Stimulated activated CD8-positive, alpha-beta memory T cell treated with anti-CD3 and anti-CD28 coated beads, Interleukin-7, amount 100 ng/mL, for 1 hour (primary cell): ENCODE measurements around the gene SH3YL1.

ENCODE experiments used
- DNase-seq, 2 donors: peaks; one replicate each; pipeline ENCODE4 v3.0.0-alpha.2; 2020; ENCODE audit warnings: low read depth in 2 of 2

Gene SH3YL1

DNA sequence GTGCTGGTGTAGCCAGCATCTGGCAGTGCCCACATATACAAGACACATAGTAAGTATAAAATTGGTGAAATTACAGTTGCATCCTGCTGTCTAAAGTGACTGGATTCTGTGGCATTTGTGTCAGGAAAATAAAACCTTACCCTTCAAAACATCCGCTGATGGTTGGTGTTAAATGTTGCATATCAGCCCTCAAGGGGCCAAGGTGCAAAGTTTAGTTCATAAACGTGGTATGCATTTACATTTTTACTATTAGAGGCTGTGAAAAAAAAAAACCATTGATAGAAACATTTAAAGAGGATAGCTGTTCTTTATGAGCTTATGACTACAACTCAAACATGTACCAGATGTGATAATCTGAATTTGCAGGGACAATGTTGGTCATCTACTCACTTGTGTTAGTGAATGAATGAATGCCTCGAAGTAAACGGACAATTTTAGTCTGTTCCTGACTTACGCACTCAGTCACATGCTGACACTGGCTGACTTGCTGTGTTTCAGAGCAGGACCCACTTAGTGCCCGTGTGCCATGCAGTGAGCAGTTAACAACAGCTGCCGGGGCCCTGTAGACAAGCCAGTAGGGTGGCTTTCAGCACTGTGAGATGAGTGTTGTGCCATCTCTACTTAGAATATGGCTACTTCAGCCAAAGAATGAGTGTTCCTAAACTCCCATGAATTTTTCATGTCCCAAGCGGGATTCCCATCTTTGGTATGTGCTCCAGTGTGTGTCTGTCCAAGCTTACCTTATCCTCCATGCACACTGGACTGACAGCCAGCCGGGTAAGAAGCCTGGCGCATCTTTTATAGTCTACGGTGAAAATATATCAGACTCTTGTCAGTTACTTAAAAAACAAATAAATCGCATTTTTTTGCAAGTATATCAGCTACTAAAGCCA, 18.8 kb upstream of the SH3YL1 start:
- no peak for DNase-seq

DNA sequence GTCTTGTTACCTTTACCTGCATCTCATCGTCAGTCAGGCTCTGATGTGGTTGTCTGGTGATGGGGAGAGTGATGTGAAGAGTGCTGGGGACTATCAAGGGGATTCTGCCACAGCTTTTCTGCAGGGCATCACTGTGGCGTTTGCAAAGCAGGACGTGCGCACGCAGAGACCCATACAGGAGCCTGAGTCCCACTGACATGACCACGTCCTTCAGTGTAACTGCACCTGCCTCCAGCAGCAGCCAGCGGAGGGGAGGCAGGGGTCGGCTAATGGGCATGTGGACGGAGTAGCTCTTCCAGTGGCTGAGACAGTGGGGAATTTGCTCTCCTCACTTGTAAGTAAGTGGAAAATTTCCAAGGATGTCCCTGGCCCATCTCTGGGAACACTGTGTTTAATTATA, 17.5 kb upstream of the SH3YL1 start:
- no peak for DNase-seq

DNA sequence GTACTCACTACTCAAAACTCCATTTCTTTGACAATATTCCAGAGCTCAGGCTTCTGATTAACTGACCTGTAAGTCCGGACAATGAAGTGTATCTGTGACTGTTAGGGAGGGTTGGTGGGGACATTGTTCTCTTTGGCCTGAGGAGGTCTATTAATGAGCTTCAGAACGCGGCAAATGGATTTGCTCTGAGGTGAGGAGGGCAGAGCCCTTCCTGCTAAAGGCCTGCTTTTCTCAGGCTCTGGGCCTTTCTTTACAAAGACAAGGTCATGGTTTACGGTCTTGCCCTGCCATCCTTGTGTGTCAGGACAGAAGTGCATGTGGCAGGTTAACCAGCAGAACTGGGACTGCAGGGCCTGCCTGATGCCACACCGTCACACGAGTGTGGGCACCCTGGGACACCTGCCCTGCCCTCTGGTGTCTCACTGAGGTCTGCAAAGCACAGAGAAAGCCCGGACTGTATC, 16.8 kb upstream of the SH3YL1 start:
- DNase-seq = no peak

DNA sequence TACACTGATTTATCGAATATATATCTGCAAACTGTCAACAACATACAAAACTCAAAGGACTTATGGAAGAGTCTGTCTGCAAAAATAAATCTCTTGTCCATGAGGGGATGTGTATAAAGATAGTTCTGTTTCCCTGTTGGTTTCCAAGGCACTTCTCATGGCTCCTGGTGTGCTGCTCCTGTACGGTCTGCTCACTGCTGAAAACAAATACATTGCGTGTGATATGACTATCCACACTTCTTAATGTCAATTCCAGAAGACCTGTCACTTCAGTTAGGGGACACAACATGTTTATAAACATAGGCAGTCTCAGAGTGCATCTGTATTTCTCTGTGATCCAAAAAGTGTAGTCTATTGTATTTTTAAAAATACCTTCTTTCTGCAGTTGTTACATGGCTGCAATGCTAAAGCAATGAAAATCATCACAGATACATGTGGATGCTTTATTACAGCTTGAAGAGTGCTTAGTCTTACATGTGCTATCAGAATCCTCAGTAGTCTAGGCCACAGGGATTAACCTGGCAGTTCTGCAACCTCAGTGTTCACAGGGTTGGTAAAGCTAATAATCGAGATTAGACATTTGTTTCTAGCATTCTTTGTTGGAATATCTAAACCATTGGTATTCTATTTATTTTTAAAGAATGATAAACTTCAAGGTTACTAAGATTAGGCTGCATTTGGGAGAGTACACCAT, 16.3 kb upstream of the SH3YL1 start:
- DNase-seq = no peak

DNA sequence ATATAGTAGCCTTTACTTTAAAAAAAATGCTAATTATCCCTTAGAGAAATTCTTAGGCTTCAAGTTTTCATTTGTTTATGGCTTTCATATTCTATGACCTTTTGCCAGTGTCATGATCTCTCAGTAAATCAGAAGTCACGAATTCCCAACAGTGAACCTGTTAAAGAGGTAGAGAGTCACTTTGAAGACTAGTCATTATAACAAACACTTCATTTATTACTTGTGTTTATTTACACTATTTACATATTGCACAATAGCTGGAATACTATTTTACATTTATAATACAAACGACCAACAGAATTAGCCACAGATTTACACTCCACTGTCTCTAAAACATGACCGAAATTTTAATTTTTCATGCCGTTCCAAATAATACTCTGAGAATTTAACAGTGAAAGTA, 15.5 kb upstream of the SH3YL1 start:
- no peak for DNase-seq

DNA sequence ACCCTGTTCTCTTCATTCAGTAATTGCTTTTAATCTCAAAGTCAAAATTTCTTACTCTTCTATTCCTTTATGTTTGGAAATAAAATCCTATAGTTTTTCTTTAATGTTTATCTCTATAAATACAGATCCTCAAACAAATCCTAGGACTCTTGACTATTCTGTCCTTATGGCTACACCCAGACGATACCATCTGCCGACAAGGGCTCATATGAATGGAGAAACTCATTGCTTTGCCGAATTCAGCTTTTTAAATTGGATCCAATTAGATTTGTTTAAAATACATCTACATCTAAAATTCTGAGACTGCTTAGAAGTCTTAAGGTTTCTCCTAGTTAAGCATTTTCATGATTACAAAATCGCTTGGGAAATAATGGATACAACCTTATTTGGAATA, 15.1 kb upstream of the SH3YL1 start:
- no peak for DNase-seq

DNA sequence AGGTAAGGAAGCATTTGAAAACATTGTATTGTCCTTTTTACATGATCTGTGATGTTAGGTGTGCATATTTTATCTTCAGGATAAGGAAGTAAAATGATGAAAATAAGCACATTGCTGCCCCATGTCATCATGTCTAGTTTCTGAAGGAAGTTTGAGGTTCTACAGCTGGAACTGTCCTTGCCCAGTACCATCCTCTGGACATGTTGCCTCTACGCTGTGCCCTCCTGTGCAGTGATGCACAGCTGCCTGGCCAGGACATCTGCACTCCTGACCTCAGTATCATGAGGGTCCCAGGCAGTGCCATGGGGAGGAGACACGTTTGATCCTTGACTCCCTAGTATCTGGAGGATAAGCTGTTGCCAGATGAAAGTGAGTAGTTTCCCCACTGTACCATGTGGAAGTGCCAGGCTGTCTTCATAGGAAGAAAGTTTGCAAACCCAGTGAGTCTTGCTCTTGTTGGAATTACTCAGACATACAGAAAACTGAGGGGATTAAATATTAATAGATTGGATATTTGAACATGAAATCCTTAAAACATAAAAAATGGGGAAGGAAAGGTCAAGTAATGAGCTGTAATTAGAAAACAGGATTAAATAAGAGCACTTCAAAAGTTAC, 14.6 kb upstream of the SH3YL1 start:
- no peak for DNase-seq

DNA sequence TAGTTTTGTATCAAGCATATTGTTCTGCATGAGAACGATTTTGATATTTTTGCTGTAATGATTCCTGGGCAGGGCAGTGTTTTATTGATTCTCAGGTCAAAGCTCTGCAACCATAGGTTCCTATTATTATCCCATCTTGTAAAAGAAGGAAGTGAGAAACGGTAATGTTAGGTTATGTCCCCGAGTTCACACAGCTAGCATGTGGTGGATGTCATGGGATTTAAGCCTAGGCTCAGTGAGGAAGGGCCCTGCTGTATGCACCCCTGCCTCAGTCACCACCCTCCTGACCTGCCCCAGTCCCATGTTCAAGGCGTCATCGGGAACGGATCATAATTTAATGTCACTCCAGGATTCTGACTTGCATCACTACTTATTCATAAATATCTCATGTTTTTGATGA, 11.6 kb upstream of the SH3YL1 start:
- no peak for DNase-seq

DNA sequence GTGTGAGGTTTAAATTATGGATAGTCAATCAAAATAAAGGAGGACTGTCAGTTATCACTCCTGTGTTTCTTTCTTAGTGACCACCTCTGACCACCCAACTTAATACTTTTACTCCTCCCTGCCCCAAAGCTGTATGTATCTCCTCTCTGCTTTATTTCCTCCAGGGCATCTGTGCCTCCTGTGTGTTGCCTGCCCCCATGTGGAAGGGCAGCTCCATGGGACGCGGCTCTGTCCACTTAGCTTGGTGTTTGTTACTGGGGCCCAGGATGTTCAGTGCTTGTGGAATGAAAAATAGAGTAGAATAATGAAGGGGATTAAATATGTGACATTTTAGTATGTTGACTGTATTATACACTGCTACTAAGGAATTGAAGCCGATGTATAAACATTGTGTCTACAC, 10.7 kb upstream of the SH3YL1 start:
- no peak for DNase-seq

DNA sequence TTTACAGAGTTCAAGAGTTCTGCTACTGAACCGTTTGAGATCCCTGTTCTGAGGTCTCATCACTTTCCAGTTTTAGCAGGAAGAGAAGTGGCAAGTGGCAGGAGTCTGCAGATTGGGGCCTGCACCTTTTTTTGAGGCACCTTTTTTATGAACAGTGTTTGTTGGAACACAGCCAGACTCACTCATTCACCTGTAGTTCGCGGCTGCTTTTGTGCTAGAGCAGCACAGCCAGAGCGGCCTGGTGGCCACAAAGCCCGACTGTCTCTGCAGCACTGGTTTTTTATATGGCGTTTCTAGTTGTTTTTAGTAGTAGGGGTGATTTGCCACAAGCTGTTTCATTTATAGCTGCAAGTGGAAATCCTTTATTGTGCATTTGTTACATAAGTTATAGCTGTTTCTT, 9.5 kb upstream of the SH3YL1 start:
- DNase-seq = no peak

DNA sequence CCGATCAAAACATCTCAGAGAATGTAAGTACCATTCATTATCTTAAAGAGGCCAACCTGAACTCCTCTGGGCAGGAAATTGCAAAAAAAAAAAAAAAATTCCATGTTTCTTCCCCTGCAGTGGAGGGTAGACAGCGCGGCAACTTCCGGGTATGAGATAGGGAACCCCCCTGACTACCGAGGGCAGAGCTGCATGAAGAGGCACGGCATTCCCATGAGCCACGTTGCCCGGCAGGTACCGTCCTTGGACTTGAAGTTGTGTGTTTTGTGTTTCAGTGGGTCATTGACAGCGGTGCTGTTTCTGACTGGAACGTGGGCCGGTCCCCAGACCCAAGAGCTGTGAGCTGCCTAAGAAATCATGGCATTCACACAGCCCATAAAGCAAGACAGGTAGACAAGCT, 8.1 kb upstream of the SH3YL1 start:
- no peak for DNase-seq

DNA sequence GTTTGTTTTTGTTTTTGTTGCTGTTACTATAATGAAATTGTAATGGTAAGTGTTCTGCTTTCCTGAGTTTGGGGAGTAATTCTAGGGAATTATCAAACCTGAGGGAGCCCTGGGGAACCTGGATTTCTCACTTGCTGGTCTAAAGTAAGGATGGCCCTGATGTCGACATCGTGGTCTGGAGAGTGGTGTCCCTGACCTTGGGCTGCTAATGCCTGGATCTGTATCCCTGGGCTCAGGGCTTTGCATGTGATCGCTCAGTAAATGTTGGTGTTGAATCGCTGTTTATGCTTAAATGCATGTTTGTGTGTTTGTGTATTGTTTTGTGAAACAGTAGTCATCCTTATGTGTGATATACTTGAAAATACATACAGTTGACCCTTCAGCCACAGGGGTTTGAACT, 7.0 kb upstream of the SH3YL1 start:
- DNase-seq = no peak

DNA sequence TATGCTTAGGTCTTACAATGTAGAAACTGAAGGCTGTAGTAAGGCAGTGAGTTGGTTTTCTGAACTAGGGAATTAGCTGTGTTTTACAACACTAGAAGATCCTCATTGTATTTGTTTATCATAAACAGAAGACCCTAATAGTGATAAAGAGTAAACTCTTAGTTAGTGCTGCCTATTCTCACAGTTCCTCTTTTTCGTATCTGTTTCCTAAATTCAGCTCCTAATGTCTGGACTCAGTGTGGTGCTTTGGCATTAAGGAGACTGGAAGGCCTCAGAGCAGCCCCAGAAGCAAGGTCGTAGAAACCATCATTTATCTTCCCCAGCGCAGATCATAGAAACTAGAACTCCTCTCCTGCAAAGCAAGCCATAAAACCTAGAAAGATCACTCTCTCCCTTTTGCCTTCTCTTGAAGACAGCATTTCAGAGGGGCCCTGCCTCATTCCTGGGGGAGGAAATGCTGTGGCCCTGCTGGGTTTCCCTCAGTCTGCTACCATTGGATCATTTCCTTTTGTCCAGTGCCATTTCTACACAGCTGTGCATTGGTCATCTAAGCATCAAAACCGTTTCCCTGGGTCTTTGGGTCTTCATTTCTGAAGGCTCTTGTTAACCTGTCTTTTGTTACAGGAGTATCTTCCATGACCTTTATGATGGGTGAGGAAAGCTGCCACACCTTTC, 5.7 kb upstream of the SH3YL1 start:
- no peak for DNase-seq

DNA sequence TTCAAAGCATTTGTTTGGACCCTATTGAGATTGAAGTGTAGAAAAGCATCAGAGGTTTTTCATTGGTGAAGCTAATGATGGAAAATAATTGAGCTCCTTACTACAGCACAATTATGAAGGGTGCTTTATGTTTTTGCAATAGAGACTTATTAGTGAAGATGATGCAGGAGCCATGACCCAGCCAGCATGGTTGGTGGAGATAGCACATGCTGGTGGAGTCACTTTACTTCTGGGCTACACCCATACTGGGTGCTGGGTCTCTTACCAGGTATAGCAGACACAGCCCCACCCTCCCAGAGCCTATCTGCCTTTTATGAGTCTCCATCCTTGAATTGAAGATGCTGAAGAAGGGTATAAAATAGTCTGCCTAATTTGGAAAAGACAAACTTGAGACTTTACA, 4.5 kb upstream of the SH3YL1 start:
- DNase-seq = no peak

DNA sequence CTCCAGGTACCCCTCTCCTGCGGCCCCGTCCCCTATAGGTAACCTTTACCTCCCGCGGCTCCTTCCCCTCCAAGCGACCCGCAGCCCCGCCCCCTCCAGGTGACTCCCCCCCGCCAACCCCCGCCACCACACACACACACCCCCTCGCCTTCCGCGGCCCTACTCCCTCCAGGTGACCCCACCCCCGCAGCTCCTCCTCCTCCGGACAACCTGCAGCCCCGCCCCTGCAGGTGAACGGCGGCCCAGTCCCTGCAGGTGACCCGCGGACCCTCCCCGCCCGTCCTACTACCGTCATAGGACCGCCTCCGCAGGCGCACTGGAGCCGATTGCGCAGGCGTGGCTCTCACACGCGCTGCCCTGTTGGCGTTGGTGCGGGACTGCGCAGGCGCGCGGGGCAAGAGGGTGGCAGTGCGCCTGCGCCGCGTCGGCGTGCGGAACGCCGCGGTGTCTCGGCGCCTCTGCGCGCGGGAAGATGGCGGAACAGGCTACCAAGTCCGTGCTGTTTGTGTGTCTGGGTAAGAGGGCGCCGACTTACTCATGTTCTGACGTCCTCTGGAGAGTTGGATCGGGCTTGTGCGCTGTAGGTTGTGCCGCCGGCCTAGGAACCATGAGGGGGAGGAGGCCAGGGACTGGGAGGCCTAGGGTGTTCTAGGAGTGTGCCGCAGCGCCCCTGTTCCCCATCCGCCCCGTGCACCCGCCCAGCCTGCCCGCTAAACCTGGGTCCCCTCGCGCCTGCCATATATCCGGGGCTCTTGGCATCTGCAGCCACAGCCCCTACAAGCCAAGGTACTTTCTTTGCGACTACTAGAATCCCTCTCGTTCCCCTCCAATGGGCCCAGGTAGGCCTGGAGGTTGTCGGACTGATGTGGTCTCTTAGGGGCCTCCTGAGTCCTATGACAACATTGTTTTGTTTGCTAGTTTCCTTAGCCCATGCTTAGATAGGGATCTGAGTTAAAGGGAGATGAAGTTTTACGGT, 949 bp upstream of the SH3YL1 start, which contains the start of gene ACP1:
TSS of gene ACP1 (plus strand) at position 455 of the 976 bp plus-strand sequence. CDS start at position 473, 18 bp downstream.
- peak; percentile 90 to 93 for DNase-seq

DNA sequence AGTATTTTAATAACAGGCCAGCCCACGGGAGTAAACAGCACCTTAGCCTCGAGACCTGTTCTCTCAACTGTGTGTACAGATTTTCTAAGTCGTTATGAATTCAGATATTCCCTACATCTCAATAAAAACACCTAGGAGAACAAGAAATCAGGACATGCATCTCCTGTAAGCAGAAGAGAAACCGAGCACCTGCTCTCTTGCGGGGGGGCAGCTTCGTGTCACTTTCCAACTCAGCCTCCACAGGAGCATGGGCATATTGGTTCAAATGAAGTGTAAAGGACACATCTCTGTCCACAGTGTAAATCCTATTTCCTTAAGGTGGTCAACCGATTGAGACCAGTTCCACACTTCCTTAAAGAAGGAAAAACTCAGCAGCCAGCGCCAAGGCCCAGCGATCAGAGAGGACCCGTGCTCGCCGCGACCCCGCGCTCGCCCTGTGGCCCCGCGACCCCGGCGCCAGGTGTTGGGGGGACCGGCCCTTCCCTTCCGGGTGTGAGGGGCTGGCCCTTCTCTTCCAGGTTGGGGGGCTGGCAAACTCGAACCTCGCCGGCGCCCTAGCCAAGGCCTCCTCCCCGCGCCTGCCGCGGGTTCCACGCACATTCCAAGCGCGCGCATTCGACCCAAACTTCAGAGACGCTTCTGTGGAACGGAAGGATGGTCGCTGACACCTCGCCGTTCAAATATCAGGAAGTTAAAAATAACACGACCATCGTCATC, 652 bp downstream of the SH3YL1 start:
- no peak for DNase-seq

DNA sequence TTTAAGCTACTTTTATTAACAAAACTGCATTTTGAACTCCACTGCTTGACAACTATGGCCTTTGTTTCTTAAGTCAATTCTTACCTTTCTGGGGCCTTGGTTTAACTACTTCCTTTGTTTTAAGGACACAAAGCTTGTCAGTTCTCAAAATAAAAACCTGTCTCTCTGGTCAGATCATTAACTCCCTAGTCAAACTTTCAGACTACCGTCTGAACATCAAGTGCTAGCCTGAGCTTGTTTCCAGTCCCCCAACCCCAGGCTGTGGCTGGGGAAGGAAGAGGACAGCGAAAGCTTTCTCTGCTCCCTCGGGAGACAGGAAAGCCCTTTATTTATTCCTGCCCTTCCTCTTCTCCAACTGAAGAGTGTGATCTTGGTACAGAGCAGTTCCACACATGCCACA, 1.7 kb downstream of the SH3YL1 start:
- no peak for DNase-seq

DNA sequence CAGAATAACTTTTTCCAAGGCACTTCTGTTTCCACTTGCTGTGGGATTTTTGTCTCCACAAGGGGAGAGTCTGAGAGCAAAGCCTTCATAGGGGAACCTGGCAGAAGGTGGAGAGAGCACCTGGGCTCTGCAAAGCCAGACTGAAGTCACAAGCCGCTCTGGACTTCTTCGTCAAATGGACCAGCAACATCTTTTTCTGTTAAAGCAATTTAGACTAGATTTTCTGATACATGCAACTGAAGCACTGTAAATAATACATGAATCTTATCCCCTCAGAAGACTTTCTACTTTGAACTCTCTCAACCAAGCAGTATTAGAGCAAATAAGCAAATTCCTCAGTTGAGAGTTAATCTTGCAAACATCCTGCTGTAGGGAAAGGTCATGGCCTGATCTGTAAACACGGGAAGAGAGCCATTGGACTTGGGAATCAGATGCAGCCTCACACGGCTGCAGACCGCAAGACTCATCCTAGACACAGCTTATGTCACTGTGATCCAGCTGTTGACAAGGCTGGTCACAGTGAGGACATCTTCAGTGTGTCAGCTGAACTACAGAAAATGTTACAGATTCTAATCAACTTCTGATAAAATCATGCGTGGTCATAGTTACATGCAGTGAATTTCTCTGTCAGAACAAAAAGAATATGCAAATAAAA, 3.2 kb downstream of the SH3YL1 start:
- no peak for DNase-seq

DNA sequence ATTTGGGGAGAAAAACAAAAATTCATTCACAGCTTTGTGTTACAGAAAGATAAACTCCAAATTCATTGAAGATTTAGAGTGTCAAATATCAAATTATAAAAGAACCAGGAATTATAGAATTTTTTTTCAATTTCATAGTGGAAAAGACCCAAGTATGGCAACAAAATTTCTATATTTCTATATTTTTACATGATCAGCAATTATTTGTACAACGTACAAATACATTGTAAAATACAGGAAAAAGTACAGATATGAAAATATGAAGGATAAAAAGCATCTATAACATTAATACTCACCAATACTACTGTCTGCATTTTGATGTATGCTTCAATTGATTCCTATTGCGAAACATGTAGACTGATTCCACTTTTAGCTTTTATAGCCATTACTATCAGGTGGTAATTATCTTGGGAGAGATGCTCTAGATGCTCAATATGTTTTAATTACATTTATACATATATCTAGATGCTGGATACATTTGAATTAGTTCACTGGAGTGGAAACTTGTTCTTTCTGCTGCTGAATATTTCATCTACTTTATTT, 4.0 kb downstream of the SH3YL1 start:
- no peak for DNase-seq
